Type B pancreatic cell (in vitro differentiated cells): Measurements from ENCODE around the gene CRTC3. TPM values are rescaled to one million over a fixed set of nuclear protein-coding genes. Genes with fewer than 3 reads are reported as not detected.

Experiments used
- DNase-seq: peaks from one replicate; pipeline ENCODE4 v3.0.0; 2021; ENCODE audit warnings: mixed read lengths; ENCODE audit not compliant: unreplicated experiment; ENCODE audit errors: extremely low spot score
- H3K27ac Mint-ChIP-seq: 2 replicates; pipeline ENCODE4 v1.8.0; 2021; ENCODE audit warnings: mild to moderate bottlenecking, mixed read lengths
- H3K27me3 Mint-ChIP-seq: 2 replicates; pipeline ENCODE4 v1.8.0; 2021; ENCODE audit warnings: mixed read lengths
- H3K36me3 Mint-ChIP-seq: 2 replicates; pipeline ENCODE4 v1.8.0; 2021; ENCODE audit warnings: mixed read lengths
- H3K4me1 Mint-ChIP-seq: one replicate; pipeline ENCODE4 v1.8.0; 2021; ENCODE audit warnings: mixed read lengths; ENCODE audit not compliant: unreplicated experiment
- H3K4me3 Mint-ChIP-seq: 2 replicates; pipeline ENCODE4 v1.8.0; 2021; ENCODE audit warnings: mild to moderate bottlenecking, mixed read lengths
- H3K9me3 Mint-ChIP-seq: 2 replicates; pipeline ENCODE4 v1.8.0; 2021; ENCODE audit warnings: mixed read lengths
- total RNA-seq: library from RNA; stranded (reverse); gene quantifications from 2 replicates; pipeline ENCODE4 v1.2.1, GENCODE V29; 2021; ENCODE audit warnings: low replicate concordance
- TF ChIP-seq, protein P1 (sequence below): fragments of 200-600 bp; sonication (generic); conservative IDR thresholded peaks from 2 replicates; pipeline ENCODE4 v1.5.0; 2021; ENCODE audit warnings: antibody characterized with exemption, mild to moderate bottlenecking

The CRTC3 gene
- total RNA-seq, 1 donor from 2014 or later: 31.4 TPM

- Mint-ChIP-seq H3K36me3 (no peaks in the 10 kb centered on the region), H3K4me1 (peaks cover 7% of the 10 kb centered on the region), H3K27me3 (no peaks in the 10 kb centered on the region), H3K27ac (no peak overlapping the region), H3K4me3 (no peak overlapping the region), H3K9me3 (no peaks in the 10 kb centered on the region)
- no peak for DNase-seq
- TF ChIP-seq, protein P1, sequence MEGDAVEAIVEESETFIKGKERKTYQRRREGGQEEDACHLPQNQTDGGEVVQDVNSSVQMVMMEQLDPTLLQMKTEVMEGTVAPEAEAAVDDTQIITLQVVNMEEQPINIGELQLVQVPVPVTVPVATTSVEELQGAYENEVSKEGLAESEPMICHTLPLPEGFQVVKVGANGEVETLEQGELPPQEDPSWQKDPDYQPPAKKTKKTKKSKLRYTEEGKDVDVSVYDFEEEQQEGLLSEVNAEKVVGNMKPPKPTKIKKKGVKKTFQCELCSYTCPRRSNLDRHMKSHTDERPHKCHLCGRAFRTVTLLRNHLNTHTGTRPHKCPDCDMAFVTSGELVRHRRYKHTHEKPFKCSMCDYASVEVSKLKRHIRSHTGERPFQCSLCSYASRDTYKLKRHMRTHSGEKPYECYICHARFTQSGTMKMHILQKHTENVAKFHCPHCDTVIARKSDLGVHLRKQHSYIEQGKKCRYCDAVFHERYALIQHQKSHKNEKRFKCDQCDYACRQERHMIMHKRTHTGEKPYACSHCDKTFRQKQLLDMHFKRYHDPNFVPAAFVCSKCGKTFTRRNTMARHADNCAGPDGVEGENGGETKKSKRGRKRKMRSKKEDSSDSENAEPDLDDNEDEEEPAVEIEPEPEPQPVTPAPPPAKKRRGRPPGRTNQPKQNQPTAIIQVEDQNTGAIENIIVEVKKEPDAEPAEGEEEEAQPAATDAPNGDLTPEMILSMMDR: no peak
Observed at GRCh38 chr15:90680371-90680935, 150.7 kb downstream of the CRTC3 start.

GRCh38 chr15:90681056-90681455 lies 151.3 kb downstream of the CRTC3 start:
- Mint-ChIP-seq H3K9me3 (no peaks in the 10 kb centered on the region), H3K4me1 (peaks cover 7% of the 10 kb centered on the region), H3K27me3 (no peaks in the 10 kb centered on the region), H3K4me3 (no peak overlapping the region), H3K27ac (no peak overlapping the region), H3K36me3 (no peaks in the 10 kb centered on the region)
- no peak for DNase-seq
- TF ChIP-seq, protein P1: no peak

GRCh38 chr15:90681480-90681879 lies 151.8 kb downstream of the CRTC3 start:
- Mint-ChIP-seq H3K27ac (no peak overlapping the region), H3K9me3 (no peaks in the 10 kb centered on the region), H3K4me1 (peaks cover 7% of the 10 kb centered on the region), H3K36me3 (no peaks in the 10 kb centered on the region), H3K27me3 (no peaks in the 10 kb centered on the region), H3K4me3 (no peak overlapping the region)
- TF ChIP-seq, protein P1: no peak
- no peak for DNase-seq

DNA sequence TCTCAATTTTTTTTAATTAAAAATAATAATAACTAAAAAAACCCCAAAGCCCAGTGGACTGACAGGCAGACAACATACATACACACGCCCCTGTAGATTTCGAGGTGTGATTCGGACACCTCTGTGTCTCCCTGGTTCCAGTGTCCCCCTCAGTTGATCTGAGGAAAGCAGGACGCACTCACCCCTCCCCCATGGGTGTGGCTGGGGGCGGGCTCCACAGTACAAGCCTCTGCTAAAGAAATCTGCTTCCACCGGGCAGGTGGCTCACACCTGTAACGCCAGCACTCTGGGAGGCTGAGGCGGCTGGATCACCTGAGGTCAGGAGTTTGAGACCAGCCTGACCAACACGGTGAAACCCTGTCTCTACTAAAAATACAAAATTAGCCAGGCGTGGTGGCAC lies 153.6 kb downstream of the CRTC3 start:
- H3K36me3 Mint-ChIP-seq: no peaks in the 10 kb centered on the region
- no peak overlapping the region for H3K4me3 Mint-ChIP-seq
- peaks cover 7% of the 10 kb centered on the region for H3K4me1 Mint-ChIP-seq
- no peaks in the 10 kb centered on the region for H3K27me3 Mint-ChIP-seq
- TF ChIP-seq, protein P1: no peak
- no peaks in the 10 kb centered on the region for H3K9me3 Mint-ChIP-seq
- no peak overlapping the region for H3K27ac Mint-ChIP-seq
- DNase-seq: no peak

DNA sequence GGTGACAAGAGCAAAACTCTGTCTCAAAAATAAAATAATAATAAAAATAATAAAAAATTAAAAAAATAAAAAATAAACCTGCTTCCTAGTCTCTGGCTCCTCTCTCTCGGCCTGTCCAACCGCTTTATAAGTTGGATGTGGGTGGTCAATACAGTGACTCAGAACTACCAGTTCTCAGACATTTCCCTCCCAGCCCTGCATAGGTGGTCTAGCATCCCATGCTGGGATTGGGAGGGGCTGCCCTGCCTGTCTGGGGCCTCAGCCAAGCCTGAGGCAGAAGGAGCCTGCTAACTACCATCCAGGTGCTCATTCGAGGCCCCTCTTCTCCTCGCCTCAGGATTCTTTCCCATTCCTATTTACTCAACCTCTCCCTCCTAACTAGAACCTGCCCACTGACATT lies 154.2 kb downstream of the CRTC3 start:
- no peak for DNase-seq
- peaks cover 7% of the 10 kb centered on the region for H3K4me1 Mint-ChIP-seq
- TF ChIP-seq, protein P1: no peak
- no peak overlapping the region for H3K4me3 Mint-ChIP-seq
- no peaks in the 10 kb centered on the region for H3K36me3 Mint-ChIP-seq
- H3K9me3 Mint-ChIP-seq: no peaks in the 10 kb centered on the region
- H3K27ac Mint-ChIP-seq: no peak overlapping the region
- no peaks in the 10 kb centered on the region for H3K27me3 Mint-ChIP-seq

DNA sequence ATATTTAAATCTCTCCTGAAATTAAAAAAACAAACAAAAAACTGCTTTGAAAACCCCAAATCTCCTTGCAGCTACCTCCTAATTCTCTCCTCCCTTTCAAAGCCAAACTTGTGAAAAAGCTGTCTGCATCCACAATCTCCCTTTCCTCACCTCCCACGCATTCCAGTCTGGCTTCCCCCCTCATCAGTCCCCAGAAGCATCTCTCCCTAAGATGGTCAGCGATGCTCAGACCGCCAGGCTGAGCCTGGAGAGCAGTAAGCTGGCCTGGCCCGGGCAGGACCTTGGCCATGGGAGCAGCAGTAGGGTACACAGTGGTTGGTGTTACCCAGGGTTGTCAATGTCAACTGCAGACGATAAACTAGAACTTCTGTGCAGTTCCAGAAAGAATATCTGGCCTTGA lies 154.6 kb downstream of the CRTC3 start:
- H3K4me1 Mint-ChIP-seq: peaks cover 7% of the 10 kb centered on the region
- DNase-seq: no peak
- H3K36me3 Mint-ChIP-seq: no peaks in the 10 kb centered on the region
- no peaks in the 10 kb centered on the region for H3K27me3 Mint-ChIP-seq
- no peak overlapping the region for H3K4me3 Mint-ChIP-seq
- H3K27ac Mint-ChIP-seq: no peak overlapping the region
- no peaks in the 10 kb centered on the region for H3K9me3 Mint-ChIP-seq
- TF ChIP-seq, protein P1: no peak
